Neural progenitor cell (in vitro differentiated cells): ENCODE results near the gene RRP1. TPM values are rescaled to one million over a fixed set of nuclear protein-coding genes. Genes with fewer than 3 reads are reported as not detected.

ENCODE experiments used
- DNase-seq: peaks from one replicate; pipeline ENCODE4 v3.0.0-alpha.2; 2016; ENCODE audit warnings: low spot score
- H2AFZ ChIP-seq: fragments of 200-600 bp; sonication (generic); replicated peaks from 2 replicates; pipeline ENCODE4 v1.6.1; 2016; ENCODE audit warnings: antibody characterized with exemption
- H3F3A ChIP-seq: fragments of 200-600 bp; sonication (generic); 2 replicates; pipeline ENCODE4 v1.6.1; 2016; ENCODE audit warnings: antibody characterized with exemption, low read depth
- H3K27ac ChIP-seq: fragments of 200-600 bp; sonication (generic); 2 replicates; pipeline ENCODE4 v1.5.1; 2016; ENCODE audit warnings: mild to moderate bottlenecking
- H3K27me3 ChIP-seq: fragments of 200-600 bp; sonication (generic); 2 replicates; pipeline ENCODE4 v1.6.1; 2016; ENCODE audit warnings: mild to moderate bottlenecking, moderate library complexity
- H3K36me3 ChIP-seq: fragments of 200-600 bp; sonication (generic); 2 replicates; pipeline ENCODE4 v1.5.1; 2016
- H3K4me1 ChIP-seq: fragments of 200-600 bp; sonication (generic); 2 replicates; pipeline ENCODE4 v1.6.1; 2016; ENCODE audit warnings: mixed run types
- H3K4me2 ChIP-seq: fragments of 200-600 bp; sonication (generic); 2 replicates; pipeline ENCODE4 v1.6.1; 2016
- H3K4me3 ChIP-seq: fragments of 200-600 bp; sonication (generic); 2 replicates; pipeline ENCODE4 v1.5.1; 2016
- H3K79me2 ChIP-seq: fragments of 200-600 bp; sonication (generic); 2 replicates; pipeline ENCODE4 v1.6.1; 2016; ENCODE audit warnings: low read depth
- H3K9ac ChIP-seq: fragments of 200-600 bp; sonication (generic); 2 replicates; pipeline ENCODE4 v1.6.1; 2016
- H3K9me3 ChIP-seq: fragments of 200-600 bp; sonication (generic); 2 replicates; pipeline ENCODE4 v1.5.1; 2016; ENCODE audit warnings: low read depth
- H4K20me1 ChIP-seq: fragments of 200-600 bp; sonication (generic); 2 replicates; pipeline ENCODE4 v1.6.1; 2016; ENCODE audit warnings: low read depth
- H3K27ac Mint-ChIP-seq: 3 replicates; pipeline ENCODE4 v1.8.0; 2021; ENCODE audit warnings: mixed read lengths
- H3K27me3 Mint-ChIP-seq: 2 replicates; pipeline ENCODE4 v1.8.0; 2022; ENCODE audit warnings: low read depth, mild to moderate bottlenecking, inconsistent platforms, moderate library complexity, mixed read lengths; ENCODE audit not compliant: insufficient read depth
- H3K36me3 Mint-ChIP-seq: 3 replicates; pipeline ENCODE4 v1.8.0; 2021; ENCODE audit warnings: mixed read lengths
- H3K4me1 Mint-ChIP-seq: 3 replicates; pipeline ENCODE4 v1.8.0; 2021; ENCODE audit warnings: mixed read lengths
- H3K4me3 Mint-ChIP-seq: 3 replicates; pipeline ENCODE4 v1.8.0; 2021; ENCODE audit warnings: mild to moderate bottlenecking, moderate library complexity, mixed read lengths
- H3K9me3 Mint-ChIP-seq: 3 replicates; pipeline ENCODE4 v1.8.0; 2020; ENCODE audit warnings: mixed read lengths
- EZH2 ChIP-seq: fragments of 200-600 bp; sonication (generic); IDR thresholded peaks from 2 replicates; pipeline ENCODE4 v1.6.1; 2017; ENCODE audit warnings: antibody characterized with exemption, mild to moderate bottlenecking, moderate library complexity
- EZH2phosphoT487 ChIP-seq: fragments of 200-600 bp; sonication (generic); IDR thresholded peaks from 2 replicates; pipeline ENCODE4 v1.6.1; 2017; ENCODE audit warnings: antibody characterized with exemption
- total RNA-seq: library from RNA; depleted of rRNA; stranded (reverse); fragments of >200 nt; gene quantifications from 2 replicates; pipeline ENCODE4 v1.2.3, GENCODE V29; 2015; ENCODE audit warnings: low replicate concordance
- TF ChIP-seq, protein P1 (sequence below): fragments of 200-600 bp; sonication (generic); IDR thresholded peaks from 2 replicates; pipeline ENCODE4 v1.5.1; 2017; ENCODE audit warnings: antibody characterized with exemption, mild to moderate bottlenecking

The RRP1 gene
- total RNA-seq, 1 donor from 2014 or later = 18.4 TPM

DNA sequence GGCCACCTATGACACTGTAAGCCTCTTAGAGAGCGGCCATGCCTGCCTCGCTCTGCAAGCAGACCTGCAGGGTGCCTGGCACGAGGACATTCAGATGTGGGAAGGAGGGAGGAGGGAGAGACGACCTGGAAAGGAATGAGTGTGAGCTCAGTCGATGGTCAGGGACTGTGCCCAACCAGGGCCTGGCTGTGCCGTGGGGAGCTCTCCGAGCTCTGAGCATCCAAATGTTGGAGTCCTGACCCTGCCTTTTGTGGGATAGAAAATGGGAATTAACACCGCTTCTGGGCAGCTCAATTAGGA lies 20.6 kb upstream of the RRP1 start:
- peaks cover 14% of the 10 kb centered on the region for H3K27me3 Mint-ChIP-seq
- H3K27me3 ChIP-seq = no peaks in the 10 kb centered on the region
- peak; percentile 51 for DNase-seq
- H3K36me3 Mint-ChIP-seq = peaks cover 3% of the 10 kb centered on the region
- H3K9ac ChIP-seq = no peak overlapping the region
- no peaks in the 10 kb centered on the region for H3K9me3 Mint-ChIP-seq
- TF ChIP-seq, protein P1, sequence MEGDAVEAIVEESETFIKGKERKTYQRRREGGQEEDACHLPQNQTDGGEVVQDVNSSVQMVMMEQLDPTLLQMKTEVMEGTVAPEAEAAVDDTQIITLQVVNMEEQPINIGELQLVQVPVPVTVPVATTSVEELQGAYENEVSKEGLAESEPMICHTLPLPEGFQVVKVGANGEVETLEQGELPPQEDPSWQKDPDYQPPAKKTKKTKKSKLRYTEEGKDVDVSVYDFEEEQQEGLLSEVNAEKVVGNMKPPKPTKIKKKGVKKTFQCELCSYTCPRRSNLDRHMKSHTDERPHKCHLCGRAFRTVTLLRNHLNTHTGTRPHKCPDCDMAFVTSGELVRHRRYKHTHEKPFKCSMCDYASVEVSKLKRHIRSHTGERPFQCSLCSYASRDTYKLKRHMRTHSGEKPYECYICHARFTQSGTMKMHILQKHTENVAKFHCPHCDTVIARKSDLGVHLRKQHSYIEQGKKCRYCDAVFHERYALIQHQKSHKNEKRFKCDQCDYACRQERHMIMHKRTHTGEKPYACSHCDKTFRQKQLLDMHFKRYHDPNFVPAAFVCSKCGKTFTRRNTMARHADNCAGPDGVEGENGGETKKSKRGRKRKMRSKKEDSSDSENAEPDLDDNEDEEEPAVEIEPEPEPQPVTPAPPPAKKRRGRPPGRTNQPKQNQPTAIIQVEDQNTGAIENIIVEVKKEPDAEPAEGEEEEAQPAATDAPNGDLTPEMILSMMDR = no peak
- TF ChIP-seq EZH2 (no peak), EZH2phosphoT487 (no peak)
- H2AFZ ChIP-seq = peak overlapping the region; percentile 90
- peak overlapping the region; percentile 24 for H3K4me3 Mint-ChIP-seq
- H3K79me2 ChIP-seq = no peaks in the 10 kb centered on the region
- H3K4me2 ChIP-seq = no peak overlapping the region
- H3K4me1 Mint-ChIP-seq = peaks cover 32% of the 10 kb centered on the region
- H3K4me3 ChIP-seq = no peak overlapping the region
- H3K36me3 ChIP-seq = no peaks in the 10 kb centered on the region
- H3K27ac Mint-ChIP-seq = peak overlapping the region; percentile 96
- H4K20me1 ChIP-seq = no peaks in the 10 kb centered on the region
- peaks cover 19% of the 10 kb centered on the region for H3F3A ChIP-seq
- no peak overlapping the region for H3K27ac ChIP-seq
- no peaks in the 10 kb centered on the region for H3K9me3 ChIP-seq
- peaks cover 16% of the 10 kb centered on the region for H3K4me1 ChIP-seq

DNA sequence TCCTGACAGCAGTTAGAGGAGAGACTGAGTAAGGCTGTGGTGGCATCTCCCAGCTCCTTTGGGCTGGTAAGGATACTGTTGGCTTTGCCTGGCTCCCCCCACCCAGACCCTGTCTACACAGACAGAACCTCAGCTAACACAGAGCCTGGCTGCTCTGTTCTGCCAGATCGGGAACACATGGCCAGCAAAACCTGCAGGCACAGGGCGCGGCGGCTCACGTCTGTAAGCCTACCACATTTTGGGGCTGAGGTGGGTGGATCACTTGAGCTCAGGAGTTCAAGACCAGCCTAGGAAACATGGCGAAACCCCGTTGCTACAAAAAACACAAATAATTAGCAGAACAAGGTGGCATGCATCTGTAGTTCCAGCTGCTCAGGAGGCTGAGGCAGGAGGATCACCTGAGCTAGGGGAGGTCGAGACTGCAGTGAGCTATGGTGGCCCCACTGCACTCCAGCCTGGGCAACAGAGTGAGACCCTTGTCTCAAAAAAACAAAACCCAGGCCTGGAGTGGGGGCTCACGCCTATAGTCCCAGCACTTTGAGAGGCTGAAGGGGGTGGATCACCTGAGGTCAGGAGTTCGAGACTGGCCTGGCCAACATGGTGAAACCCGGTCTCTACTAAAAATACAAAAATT lies 19.9 kb upstream of the RRP1 start:
- H3K36me3 Mint-ChIP-seq = peaks cover 6% of the 10 kb centered on the region
- DNase-seq = no peak
- H3K27me3 Mint-ChIP-seq = peaks cover 14% of the 10 kb centered on the region
- Histone ChIP-seq H3K4me3 (no peak overlapping the region), H3K9me3 (no peaks in the 10 kb centered on the region), H3K27ac (no peak overlapping the region), H3F3A (peaks cover 22% of the 10 kb centered on the region), H3K36me3 (no peaks in the 10 kb centered on the region), H3K9ac (no peak overlapping the region), H2AFZ (no peak overlapping the region), H3K4me1 (peaks cover 16% of the 10 kb centered on the region), H3K4me2 (no peak overlapping the region), H3K79me2 (no peaks in the 10 kb centered on the region), H3K27me3 (no peaks in the 10 kb centered on the region), H4K20me1 (no peaks in the 10 kb centered on the region)
- peaks cover 32% of the 10 kb centered on the region for H3K4me1 Mint-ChIP-seq
- peak overlapping the region; percentile 96 for H3K27ac Mint-ChIP-seq
- TF ChIP-seq, protein P1 = no peak
- TF ChIP-seq EZH2phosphoT487 = no peak
- no peak for TF ChIP-seq EZH2
- no peaks in the 10 kb centered on the region for H3K9me3 Mint-ChIP-seq
- peak overlapping the region; percentile 13 for H3K4me3 Mint-ChIP-seq

DNA sequence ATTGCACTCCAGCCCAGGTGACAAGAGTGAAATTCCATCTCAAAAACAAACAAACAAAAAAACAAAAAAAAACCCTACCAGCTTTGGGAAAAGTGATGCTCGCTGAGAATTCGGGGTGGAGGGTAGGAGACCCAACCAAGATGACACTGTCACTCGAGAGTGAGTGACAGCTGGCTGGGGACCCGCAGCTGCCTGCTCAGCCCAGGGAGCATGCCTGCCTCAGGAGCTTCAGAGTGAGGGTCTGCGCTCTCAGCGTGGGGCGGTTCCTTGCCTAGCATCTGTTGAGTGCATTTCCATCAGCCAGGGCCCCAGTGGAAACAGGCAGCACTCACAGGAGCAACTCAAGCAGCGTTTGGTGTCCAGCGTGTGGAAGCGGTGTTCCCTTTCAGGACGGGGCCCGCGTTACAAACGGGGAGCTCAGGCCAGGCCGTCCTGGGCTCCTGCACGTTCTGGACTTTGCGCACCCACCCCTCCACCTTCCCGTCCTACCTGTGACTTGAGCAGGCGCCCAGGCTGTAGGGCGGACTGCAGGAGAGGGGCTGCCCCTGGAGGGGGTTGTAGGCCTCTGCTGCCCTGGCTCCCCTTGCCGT lies 19.2 kb upstream of the RRP1 start:
- Histone ChIP-seq H3K4me2 (no peak overlapping the region), H4K20me1 (no peaks in the 10 kb centered on the region), H3K9ac (no peak overlapping the region), H3K27me3 (no peaks in the 10 kb centered on the region), H2AFZ (no peak overlapping the region), H3K79me2 (peaks cover 6% of the 10 kb centered on the region), H3F3A (peaks cover 26% of the 10 kb centered on the region), H3K27ac (no peak overlapping the region), H3K9me3 (no peaks in the 10 kb centered on the region), H3K36me3 (no peaks in the 10 kb centered on the region), H3K4me3 (no peak overlapping the region), H3K4me1 (peaks cover 16% of the 10 kb centered on the region)
- DNase-seq = no peak
- no peak overlapping the region for H3K4me3 Mint-ChIP-seq
- TF ChIP-seq EZH2phosphoT487 (no peak), EZH2 (no peak)
- TF ChIP-seq, protein P1 = no peak
- peaks cover 16% of the 10 kb centered on the region for H3K27me3 Mint-ChIP-seq
- H3K9me3 Mint-ChIP-seq = no peaks in the 10 kb centered on the region
- no peak overlapping the region for H3K27ac Mint-ChIP-seq
- peaks cover 33% of the 10 kb centered on the region for H3K4me1 Mint-ChIP-seq
- H3K36me3 Mint-ChIP-seq = peaks cover 6% of the 10 kb centered on the region
